ENCODE results near the gene TRIM9.

TRIM9 gene

GRCh38 chr14:51081712-51082111 lies 13.2 kb downstream of the TRIM9 start:
- no peak overlapping the region for H3K4me3 ChIP-seq (ENCODE audit: low read length)
- TF ChIP-seq ZNF274 (IDR thresholded peaks at IDR 0.05; ENCODE audit: low read depth, low read length): no peak

GRCh38 chr14:51081209-51081608 lies 13.7 kb downstream of the TRIM9 start:
- TF ChIP-seq ZNF274 (IDR thresholded peaks at IDR 0.05; ENCODE audit: low read depth, low read length): no peak
- no peak overlapping the region for H3K4me3 ChIP-seq (ENCODE audit: low read length)

DNA sequence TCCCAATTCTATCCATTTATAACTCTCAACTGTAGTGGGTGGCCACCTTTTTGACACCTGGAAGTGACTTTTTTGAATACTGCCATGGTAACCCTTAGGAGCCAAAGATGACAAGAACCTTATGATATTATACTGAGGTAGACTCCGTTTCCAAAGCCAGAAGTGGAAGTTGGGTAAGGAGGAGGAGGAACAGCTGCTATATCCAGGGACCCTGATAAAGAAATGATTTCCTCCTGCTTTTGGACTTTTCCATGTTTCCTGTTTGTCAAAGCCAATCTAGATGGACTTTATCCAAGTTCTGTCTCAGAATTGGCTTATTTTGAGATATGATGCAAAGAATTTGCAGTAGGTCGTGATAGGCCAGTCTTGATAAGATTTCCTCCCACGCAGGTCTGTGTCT lies 14.3 kb downstream of the TRIM9 start:
- no peak overlapping the region for H3K4me3 ChIP-seq (ENCODE audit: low read length)
- TF ChIP-seq ZNF274 (IDR thresholded peaks at IDR 0.05; ENCODE audit: low read depth, low read length): no peak

DNA sequence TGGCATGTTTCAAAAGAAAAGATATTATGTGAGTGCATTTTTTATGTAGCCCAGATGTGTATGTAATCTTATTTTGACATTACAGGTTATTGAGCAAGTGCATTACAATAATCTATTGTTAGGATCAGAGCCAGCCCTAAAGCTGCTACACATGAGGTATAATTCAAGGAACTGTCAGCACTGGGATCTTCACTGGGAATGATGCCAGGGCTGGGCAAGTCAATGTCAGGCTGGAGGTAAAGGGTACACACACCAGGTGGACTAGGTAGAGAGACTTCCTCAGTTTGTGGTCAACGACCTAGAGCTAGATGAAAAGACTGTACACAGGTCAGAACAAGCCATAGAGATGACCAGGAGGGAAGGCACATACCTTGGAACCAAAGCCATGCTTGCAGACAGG lies 15.4 kb downstream of the TRIM9 start:
- no peak for TF ChIP-seq ZNF274 (IDR thresholded peaks at IDR 0.05; ENCODE audit: low read depth, low read length)
- H3K4me3 ChIP-seq (ENCODE audit: low read length): no peak overlapping the region

DNA sequence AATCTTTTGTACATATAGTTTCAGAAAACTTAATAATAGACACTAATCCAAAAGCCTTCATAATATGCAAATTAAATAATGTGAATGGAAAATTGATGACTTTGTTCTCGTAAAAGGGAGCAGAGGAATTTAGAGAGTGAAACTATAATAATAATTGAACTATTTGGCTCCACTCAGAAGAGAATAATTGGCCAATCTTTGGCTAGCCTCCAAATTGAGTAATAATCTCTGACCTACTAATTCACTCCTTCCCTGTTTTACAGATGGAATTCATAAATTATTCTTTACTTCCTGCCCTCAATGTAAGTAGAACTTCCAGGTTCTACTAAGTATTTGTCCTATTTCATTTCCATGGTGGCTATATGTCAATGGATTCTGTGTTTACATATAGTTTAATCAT lies 15.8 kb downstream of the TRIM9 start:
- H3K4me3 ChIP-seq (ENCODE audit: low read length): no peak overlapping the region
- no peak for TF ChIP-seq ZNF274 (IDR thresholded peaks at IDR 0.05; ENCODE audit: low read depth, low read length)

- no peak overlapping the region for H3K4me3 ChIP-seq (ENCODE audit: low read length)
- no peak for TF ChIP-seq ZNF274 (IDR thresholded peaks at IDR 0.05; ENCODE audit: low read depth, low read length)
These were observed 20.1 kb downstream of the TRIM9 start for GRCh38 chr14:51074701-51075385.

- TF ChIP-seq ZNF274 (IDR thresholded peaks at IDR 0.05; ENCODE audit: low read depth, low read length): no peak
- H3K4me3 ChIP-seq (ENCODE audit: low read length): no peak overlapping the region
These were observed 21.2 kb downstream of the TRIM9 start for GRCh38 chr14:51073731-51074130.

GRCh38 chr14:51072976-51073375 lies 21.9 kb downstream of the TRIM9 start:
- H3K4me3 ChIP-seq (ENCODE audit: low read length): no peak overlapping the region
- TF ChIP-seq ZNF274 (IDR thresholded peaks at IDR 0.05; ENCODE audit: low read depth, low read length): no peak

DNA sequence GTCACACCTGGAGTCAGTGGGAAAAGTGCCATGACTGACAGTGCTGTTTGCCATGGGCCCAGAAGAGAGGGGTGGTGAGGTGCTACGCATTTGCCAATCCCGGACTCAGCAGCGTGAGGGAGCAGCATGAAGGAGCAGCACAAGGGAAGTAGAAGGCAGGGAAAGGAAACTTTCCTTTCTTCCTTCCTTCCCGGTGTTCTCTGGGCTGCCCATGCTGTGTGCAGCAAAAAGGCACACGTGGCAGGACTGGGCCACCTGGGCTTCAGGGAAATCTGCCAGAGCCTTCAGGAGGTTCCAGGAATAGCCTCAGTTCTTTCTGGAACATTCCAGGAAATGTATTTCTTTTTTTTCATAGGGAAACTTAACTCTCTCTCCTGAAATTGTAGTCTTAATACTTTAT lies 23.0 kb downstream of the TRIM9 start:
- no peak for TF ChIP-seq ZNF274 (IDR thresholded peaks at IDR 0.05; ENCODE audit: low read depth, low read length)

DNA sequence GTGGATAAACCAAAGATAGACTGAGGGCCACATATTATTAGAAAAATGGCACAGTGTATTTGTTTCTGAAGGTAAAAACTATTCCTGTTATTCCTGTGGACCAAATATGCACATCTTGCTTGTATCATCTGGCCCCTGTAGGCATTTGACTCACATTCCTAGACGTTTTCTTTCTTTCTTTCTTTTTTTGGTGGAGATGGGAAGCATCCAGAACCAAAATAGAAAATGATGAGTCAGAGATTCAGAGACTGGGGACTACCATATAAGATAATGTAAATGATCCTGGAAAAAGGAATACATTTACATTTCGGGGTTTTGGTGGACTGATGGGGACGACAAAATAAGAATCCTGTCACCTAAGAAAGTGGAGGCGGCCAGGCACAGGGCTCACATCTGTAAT lies 24.2 kb downstream of the TRIM9 start:
- no peak overlapping the region for H3K4me3 ChIP-seq (ENCODE audit: low read length)
- no peak for TF ChIP-seq ZNF274 (IDR thresholded peaks at IDR 0.05; ENCODE audit: low read depth, low read length)

More for the DNA sequence above, 23.0 kb downstream of the TRIM9 start:
- H3K4me3 ChIP-seq (ENCODE audit: low read length): no peak overlapping the region

- H3K4me3 ChIP-seq (ENCODE audit: low read length): no peak overlapping the region
- no peak for TF ChIP-seq ZNF274 (IDR thresholded peaks at IDR 0.05; ENCODE audit: low read depth, low read length)
These were observed 25.9 kb downstream of the TRIM9 start for GRCh38 chr14:51069055-51069454.

GRCh38 chr14:51068268-51068667 lies 26.6 kb downstream of the TRIM9 start:
- H3K4me3 ChIP-seq (ENCODE audit: low read length): no peak overlapping the region
- TF ChIP-seq ZNF274 (IDR thresholded peaks at IDR 0.05; ENCODE audit: low read depth, low read length): no peak

GRCh38 chr14:51067295-51067694 lies 27.6 kb downstream of the TRIM9 start:
- TF ChIP-seq ZNF274 (IDR thresholded peaks at IDR 0.05; ENCODE audit: low read depth, low read length): no peak
- H3K4me3 ChIP-seq (ENCODE audit: low read length): no peak overlapping the region

- TF ChIP-seq ZNF274 (IDR thresholded peaks at IDR 0.05; ENCODE audit: low read depth, low read length): no peak
- no peak overlapping the region for H3K4me3 ChIP-seq (ENCODE audit: low read length)
These were observed 28.3 kb downstream of the TRIM9 start for GRCh38 chr14:51066576-51066975.

DNA sequence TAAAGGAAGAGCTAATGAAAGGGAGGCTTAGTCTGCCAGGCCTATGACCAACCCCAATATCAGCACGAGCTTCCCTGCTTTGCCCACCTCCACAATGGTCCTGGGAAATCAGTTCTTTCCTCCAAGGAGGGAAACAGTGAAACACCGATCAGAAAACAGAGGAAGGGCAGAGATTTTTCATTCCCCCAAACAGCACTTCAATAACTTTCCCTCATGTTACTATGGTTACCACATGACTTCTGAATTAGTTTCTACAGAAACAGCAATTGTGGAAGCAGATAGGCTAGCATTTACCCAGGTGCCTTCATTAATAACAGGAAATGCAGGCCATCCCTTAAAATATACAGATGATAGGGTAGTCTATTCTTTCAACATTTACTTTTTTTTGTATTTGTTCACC lies 35.9 kb downstream of the TRIM9 start:
- H3K4me3 ChIP-seq (ENCODE audit: low read length): no peak overlapping the region
- no peak for TF ChIP-seq ZNF274 (IDR thresholded peaks at IDR 0.05; ENCODE audit: low read depth, low read length)

GRCh38 chr14:51058382-51058781 lies 36.5 kb downstream of the TRIM9 start:
- H3K4me3 ChIP-seq (ENCODE audit: low read length): no peak overlapping the region
- TF ChIP-seq ZNF274 (IDR thresholded peaks at IDR 0.05; ENCODE audit: low read depth, low read length): no peak
